A549 (cell line): Measurements from ENCODE around the gene SLC25A10. TPM values are rescaled to one million over a fixed set of nuclear protein-coding genes. Genes with fewer than 3 reads are reported as not detected.

Experiments used
- ATAC-seq, 2 experiments: fragments of 200-7000 bp in 1 of 2; fragments of >200 bp in 1 of 2; cut with Nextera tagmentation in 1 of 2; cut with Tn5 transposase in 1 of 2; 3 replicates each; pipeline versions ENCODE4 v1.8.0 to v1.9.1; 2018 to 2020; ENCODE audit warnings: mild to moderate bottlenecking in 1 of 2, moderate library complexity in 1 of 2
- CTCF ChIA-PET: fragments of 300-600 bp; sonication (Branson Sonifier 250); formaldehyde crosslinking; extraction: SDS; loops from one replicate; lab custom pipeline; 2021; ENCODE audit warnings: antibody characterized with exemption, inconsistent platforms; lab: Yijun Ruan, JAX
- POLR2A ChIA-PET: fragments of 350-600 bp; formaldehyde crosslinking; extraction: SDS; loops from one replicate; lab custom pipeline; 2021; ENCODE audit warnings: antibody characterized with exemption, inconsistent platforms; lab: Yijun Ruan, JAX
- DNase-seq, 2 experiments: peaks; one replicate each; pipeline versions ENCODE4 v3.0.0 to v3.0.0-alpha.2; 2011 to 2016; ENCODE audit warnings: low read depth in 1 of 2, low spot score in 1 of 2
- FAIRE-seq: peaks from 2 replicates; lab custom pipeline; 2011; peaks lifted over from hg19 to GRCh38; lab: Jason Lieb, UNC
- H3K27ac ChIP-seq, 2 experiments: fragments of >200 bp; sonication (Bioruptor Twin); formaldehyde crosslinking; 3 replicates each; pipeline ENCODE4 v1.5.1; 2016 to 2017
- H3K4me1 ChIP-seq: fragments of >200 bp; sonication (Bioruptor Twin); formaldehyde crosslinking; 3 replicates; pipeline ENCODE4 v1.6.1; 2016
- H3K4me2 ChIP-seq: fragments of >200 bp; sonication (Bioruptor Twin); formaldehyde crosslinking; 3 replicates; pipeline ENCODE4 v1.6.1; 2016
- H3K4me3 ChIP-seq: fragments of >200 bp; sonication (Bioruptor Twin); formaldehyde crosslinking; 3 replicates; pipeline ENCODE4 v1.5.1; 2016
- H3K9me3 ChIP-seq: fragments of >200 bp; sonication (Bioruptor Twin); formaldehyde crosslinking; 3 replicates; pipeline ENCODE4 v1.6.1; 2016
- CBX2 ChIP-seq: fragments of 200-600 bp; sonication (generic); IDR thresholded peaks from 2 replicates; pipeline ENCODE4 v1.6.1; 2016; ENCODE audit warnings: low read depth, mild to moderate bottlenecking, borderline replicate concordance
- CBX8 ChIP-seq: fragments of 200-600 bp; sonication (generic); IDR thresholded peaks from 2 replicates; pipeline ENCODE4 v1.6.1; 2016
- EHF ChIP-seq: fragments of 250-450 bp; sonication (Bioruptor Pico); IDR thresholded peaks from 2 replicates; pipeline ENCODE4 v1.5.0; 2020; ENCODE audit warnings: mild to moderate bottlenecking
- HOXB13 ChIP-seq: fragments of 250-450 bp; sonication (Bioruptor Pico); IDR thresholded peaks from 2 replicates; pipeline ENCODE4 v1.5.0; 2020; ENCODE audit warnings: low read depth, mild to moderate bottlenecking, moderate library complexity
- HOXB5 ChIP-seq: fragments of 250-450 bp; sonication (Bioruptor Pico); IDR thresholded peaks from 2 replicates; pipeline ENCODE4 v1.5.0; 2020; ENCODE audit warnings: mild to moderate bottlenecking, moderate library complexity
- JUNB ChIP-seq: fragments of >200 bp; sonication (Bioruptor Twin); formaldehyde crosslinking; IDR thresholded peaks from 2 replicates; pipeline ENCODE4 v1.6.1; 2016
- NFE2L2 ChIP-seq: fragments of 150-350 bp; conservative IDR thresholded peaks from 2 replicates; pipeline ENCODE4 v1.6.1; 2014; ENCODE audit warnings: low read length
- NPAS2 ChIP-seq: fragments of 250-450 bp; sonication (Bioruptor Pico); IDR thresholded peaks from 2 replicates; pipeline ENCODE4 v1.8.0; 2022; ENCODE audit warnings: mild to moderate bottlenecking, moderate library complexity, borderline replicate concordance
- RFX5 ChIP-seq: fragments of 450-650 bp; IDR thresholded peaks from 2 replicates; pipeline ENCODE4 v1.7.1; 2014; ENCODE audit warnings: antibody characterized with exemption, mild to moderate bottlenecking, moderate library complexity
- SREBF2 ChIP-seq: fragments of 450-650 bp; IDR thresholded peaks from 2 replicates; pipeline ENCODE4 v1.6.1; 2014; ENCODE audit warnings: mild to moderate bottlenecking, moderate library complexity
- WGBS: methylation state at CpG from one replicate; pipeline ENCODE4 v1.1.6; 2017; ENCODE audit errors: missing lambda C conversion rate; 5-methylcytosine and 5-hydroxymethylcytosine counted together
- polyA plus RNA-seq, 4 experiments: library from polyadenylated mRNA; depleted of rRNA in 3 of 4; stranded (reverse); fragments of >200 nt; fragmentation: RNase III in 1 of 4; extraction: RNeasy Plus Mini Kit Qiagen cat#74134 plus additional on column Dnase treatment in 1 of 4; gene quantifications; 2 replicates in 3 of 4; 3 replicates in 1 of 4; pipeline ENCODE4 v1.2.3, GENCODE V29; 2011 to 2017
- TF ChIP-seq, protein P1 (sequence below): fragments of >200 bp; sonication (Bioruptor Twin); formaldehyde crosslinking; IDR thresholded peaks from 3 replicates; pipeline ENCODE4 v1.5.1; 2016
- TF ChIP-seq, protein P2 (sequence below): fragments of >200 bp; sonication (Bioruptor Twin); formaldehyde crosslinking; IDR thresholded peaks from 3 replicates; pipeline ENCODE4 v1.6.1; 2016
- TF ChIP-seq, protein P3 (sequence below): fragments of 150-350 bp; IDR thresholded peaks from 2 replicates; pipeline ENCODE4 v1.6.1; 2014; ENCODE audit warnings: low read depth, mild to moderate bottlenecking, low read length

The SLC25A10 gene
- polyA plus RNA-seq, 2 of the 4 experiments (the other 2 are of a cell fraction): 20.0 to 47.0 TPM

DNA sequence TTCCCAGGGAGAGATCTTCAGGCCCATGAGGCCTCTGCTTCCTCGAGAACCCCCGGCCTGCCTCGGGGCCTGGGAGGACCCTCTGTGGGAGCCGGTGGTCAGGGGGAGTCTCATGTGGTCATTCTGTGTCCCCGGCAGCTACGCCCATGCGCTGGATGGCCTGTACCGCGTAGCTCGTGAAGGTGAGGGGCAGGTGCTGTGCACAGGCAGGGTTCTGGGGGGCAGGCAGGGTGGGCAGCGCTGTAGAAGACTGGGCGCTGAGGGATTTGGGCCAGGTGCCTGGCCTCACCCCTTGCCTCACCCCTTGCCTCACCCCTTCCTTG, 4.6 kb downstream of the SLC25A10 start:
- no peak overlapping the region for H3K4me2 ChIP-seq
- WGBS: 99% methylated on average over 10 of the region's 12 CpGs
- no peak overlapping the region for H3K4me3 ChIP-seq
- CTCF ChIA-PET: interaction anchor here (1.0 to 4.6 kb wide), 3 partner anchors 15 to 19 kb away, joined by 3 to 24 read pairs (median 5); no protein-coding TSS in a partner anchor
- H3K27ac ChIP-seq: no peak overlapping the region
- POLR2A ChIA-PET: interaction anchor here (0.9 to 1.0 kb wide), 2 partner anchors 144 to 150 kb away, joined by 3 read pairs; partner anchors contain the start of gene P4HB
- H3K4me1 ChIP-seq: peaks cover 12% of the 10 kb centered on the region
- FAIRE-seq: no peak
- DNase-seq: no peak
- H3K9me3 ChIP-seq: no peaks in the 10 kb centered on the region
- TF ChIP-seq HOXB5 (CRISPR knock-in tag): no peak
- TF ChIP-seq CBX2: no peak
- no peak for TF ChIP-seq NFE2L2
- no peak for TF ChIP-seq RFX5
- no peak for TF ChIP-seq HOXB13
- ATAC-seq: no peak

DNA sequence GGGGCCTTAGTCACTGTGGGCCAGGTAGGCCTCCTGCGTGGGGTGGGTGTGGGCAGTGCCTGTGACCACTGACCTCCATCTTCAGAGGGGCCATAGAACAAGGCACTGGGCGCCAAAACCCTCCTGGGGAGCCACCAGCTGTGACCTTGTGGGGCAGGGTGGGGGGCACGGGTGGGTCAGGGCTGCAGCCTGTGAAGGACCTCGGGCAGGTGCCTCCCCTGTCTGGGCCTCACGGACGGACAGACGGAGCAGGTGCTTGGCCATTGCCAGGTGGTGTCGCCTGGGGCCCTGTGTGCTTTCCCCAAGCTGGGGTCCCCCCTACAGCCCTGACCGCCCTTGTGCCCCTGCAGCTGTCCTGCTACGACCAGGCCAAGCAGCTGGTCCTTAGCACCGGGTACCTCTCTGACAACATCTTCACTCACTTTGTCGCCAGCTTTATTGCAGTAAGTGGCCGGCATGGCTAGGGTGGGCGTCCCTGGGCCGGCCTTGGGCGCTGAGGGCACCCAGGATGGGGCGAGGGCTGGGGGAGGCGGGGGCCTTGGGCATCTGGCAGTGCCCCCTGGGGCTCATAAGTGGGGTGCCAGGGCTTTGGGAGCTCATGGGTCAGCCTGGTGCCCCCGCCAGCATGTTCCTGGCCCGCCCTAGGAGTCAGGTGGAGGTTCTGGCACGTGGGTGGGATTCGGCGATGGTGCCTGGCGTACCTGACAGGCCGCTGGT, 5.1 kb downstream of the SLC25A10 start:
- TF ChIP-seq JUNB: no peak
- TF ChIP-seq CBX2: no peak
- TF ChIP-seq, protein P1, sequence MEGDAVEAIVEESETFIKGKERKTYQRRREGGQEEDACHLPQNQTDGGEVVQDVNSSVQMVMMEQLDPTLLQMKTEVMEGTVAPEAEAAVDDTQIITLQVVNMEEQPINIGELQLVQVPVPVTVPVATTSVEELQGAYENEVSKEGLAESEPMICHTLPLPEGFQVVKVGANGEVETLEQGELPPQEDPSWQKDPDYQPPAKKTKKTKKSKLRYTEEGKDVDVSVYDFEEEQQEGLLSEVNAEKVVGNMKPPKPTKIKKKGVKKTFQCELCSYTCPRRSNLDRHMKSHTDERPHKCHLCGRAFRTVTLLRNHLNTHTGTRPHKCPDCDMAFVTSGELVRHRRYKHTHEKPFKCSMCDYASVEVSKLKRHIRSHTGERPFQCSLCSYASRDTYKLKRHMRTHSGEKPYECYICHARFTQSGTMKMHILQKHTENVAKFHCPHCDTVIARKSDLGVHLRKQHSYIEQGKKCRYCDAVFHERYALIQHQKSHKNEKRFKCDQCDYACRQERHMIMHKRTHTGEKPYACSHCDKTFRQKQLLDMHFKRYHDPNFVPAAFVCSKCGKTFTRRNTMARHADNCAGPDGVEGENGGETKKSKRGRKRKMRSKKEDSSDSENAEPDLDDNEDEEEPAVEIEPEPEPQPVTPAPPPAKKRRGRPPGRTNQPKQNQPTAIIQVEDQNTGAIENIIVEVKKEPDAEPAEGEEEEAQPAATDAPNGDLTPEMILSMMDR: no peak
- no peak for TF ChIP-seq SREBF2
- no peak for TF ChIP-seq CBX8
- TF ChIP-seq, protein P2, sequence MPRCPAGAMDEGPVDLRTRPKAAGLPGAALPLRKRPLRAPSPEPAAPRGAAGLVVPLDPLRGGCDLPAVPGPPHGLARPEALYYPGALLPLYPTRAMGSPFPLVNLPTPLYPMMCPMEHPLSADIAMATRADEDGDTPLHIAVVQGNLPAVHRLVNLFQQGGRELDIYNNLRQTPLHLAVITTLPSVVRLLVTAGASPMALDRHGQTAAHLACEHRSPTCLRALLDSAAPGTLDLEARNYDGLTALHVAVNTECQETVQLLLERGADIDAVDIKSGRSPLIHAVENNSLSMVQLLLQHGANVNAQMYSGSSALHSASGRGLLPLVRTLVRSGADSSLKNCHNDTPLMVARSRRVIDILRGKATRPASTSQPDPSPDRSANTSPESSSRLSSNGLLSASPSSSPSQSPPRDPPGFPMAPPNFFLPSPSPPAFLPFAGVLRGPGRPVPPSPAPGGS: no peak
- TF ChIP-seq, protein P3, sequence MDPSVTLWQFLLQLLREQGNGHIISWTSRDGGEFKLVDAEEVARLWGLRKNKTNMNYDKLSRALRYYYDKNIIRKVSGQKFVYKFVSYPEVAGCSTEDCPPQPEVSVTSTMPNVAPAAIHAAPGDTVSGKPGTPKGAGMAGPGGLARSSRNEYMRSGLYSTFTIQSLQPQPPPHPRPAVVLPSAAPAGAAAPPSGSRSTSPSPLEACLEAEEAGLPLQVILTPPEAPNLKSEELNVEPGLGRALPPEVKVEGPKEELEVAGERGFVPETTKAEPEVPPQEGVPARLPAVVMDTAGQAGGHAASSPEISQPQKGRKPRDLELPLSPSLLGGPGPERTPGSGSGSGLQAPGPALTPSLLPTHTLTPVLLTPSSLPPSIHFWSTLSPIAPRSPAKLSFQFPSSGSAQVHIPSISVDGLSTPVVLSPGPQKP: no peak
- DNase-seq (no peak), ATAC-seq (no peak), FAIRE-seq (no peak)
- Histone ChIP-seq H3K4me3 (no peak overlapping the region), H3K27ac (no peak overlapping the region), H3K9me3 (no peaks in the 10 kb centered on the region), H3K4me1 (peaks cover 13% of the 10 kb centered on the region), H3K4me2 (no peak overlapping the region)
- ChIA-PET CTCF (no interaction called here), POLR2A (interaction anchor here (0.5 to 0.9 kb wide), 2 partner anchors 114 to 150 kb away, joined by 3 to 5 read pairs; no protein-coding TSS in a partner anchor)
- WGBS: 96% methylated on average over 14 of the region's 25 CpGs

DNA sequence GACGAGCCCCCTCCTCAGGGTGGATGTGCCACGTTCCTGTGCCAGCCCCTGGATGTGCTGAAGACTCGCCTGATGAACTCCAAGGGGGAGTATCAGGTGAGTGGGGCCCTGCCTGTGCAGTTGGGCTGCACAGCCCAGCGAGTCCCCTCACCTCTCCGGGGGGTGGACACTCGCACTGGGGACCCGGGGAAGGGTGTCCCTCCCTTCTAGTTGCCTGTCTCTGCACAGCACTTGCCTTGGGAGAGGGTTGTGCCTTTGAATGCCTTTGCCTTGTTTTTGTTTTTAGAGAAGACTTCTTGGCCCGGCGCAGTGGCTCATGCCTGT, 5.6 kb downstream of the SLC25A10 start:
- H3K27ac ChIP-seq: no peak overlapping the region
- H3K4me2 ChIP-seq: no peak overlapping the region
- CTCF ChIA-PET: interaction anchor here (1.2 kb wide), 1 partner anchor 17 kb away, joined by 4 read pairs; no protein-coding TSS in a partner anchor
- DNase-seq: no peak
- no peak for FAIRE-seq
- POLR2A ChIA-PET: interaction anchor here (0.5 to 0.9 kb wide), 2 partner anchors 113 to 149 kb away, joined by 3 to 5 read pairs; no protein-coding TSS in a partner anchor
- H3K4me1 ChIP-seq: peaks cover 18% of the 10 kb centered on the region
- no peak for ATAC-seq
- no peaks in the 10 kb centered on the region for H3K9me3 ChIP-seq
- WGBS: 92% methylated on average over 9 of the region's 9 CpGs
- TF ChIP-seq HOXB13 (no peak), EHF (CRISPR knock-in tag) (no peak)
- TF ChIP-seq, all 56 proteins: peak for 0
- H3K4me3 ChIP-seq: no peak overlapping the region

DNA sequence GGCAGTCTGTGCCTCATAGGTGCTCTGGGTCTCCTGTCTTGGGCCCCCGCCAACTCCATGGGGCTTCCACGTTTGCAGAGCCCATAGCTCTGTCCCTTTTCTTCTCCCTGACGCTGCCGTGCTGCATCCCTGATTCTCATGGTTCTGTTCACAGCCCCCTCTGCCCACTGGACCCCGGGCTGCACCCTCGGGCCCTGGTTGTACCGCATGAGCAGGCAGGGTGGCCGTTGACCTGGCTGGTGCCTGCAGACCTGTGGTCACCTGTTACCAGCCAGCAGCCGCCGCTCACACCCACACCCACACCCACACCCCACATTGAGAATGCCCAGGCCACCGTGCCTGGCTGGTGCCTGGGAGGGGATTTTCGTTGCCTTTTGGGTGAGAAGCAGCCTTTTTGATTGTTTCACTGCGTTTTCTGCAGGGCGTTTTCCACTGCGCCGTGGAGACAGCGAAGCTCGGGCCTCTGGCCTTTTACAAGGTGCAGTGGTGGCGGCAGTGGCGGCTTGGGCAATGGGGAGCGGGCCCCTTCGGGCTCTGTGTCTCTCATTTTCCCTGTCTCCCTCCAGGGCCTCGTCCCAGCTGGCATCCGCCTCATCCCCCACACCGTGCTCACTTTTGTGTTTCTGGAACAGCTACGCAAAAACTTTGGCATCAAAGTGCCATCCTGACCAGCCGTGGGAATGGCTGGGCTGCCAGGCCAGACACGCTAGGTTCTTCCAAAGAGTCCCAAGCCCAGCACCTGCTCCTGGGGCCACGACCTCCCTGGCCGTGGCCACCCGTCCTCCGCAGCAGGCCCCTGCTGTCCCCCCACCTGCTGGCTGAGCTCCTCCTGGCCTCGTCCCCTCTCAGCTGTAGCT, 7.6 kb downstream of the SLC25A10 start:
- no peak overlapping the region for H3K27ac ChIP-seq
- H3K4me2 ChIP-seq: no peak overlapping the region
- H3K4me1 ChIP-seq: peaks cover 19% of the 10 kb centered on the region
- H3K9me3 ChIP-seq: no peaks in the 10 kb centered on the region
- POLR2A ChIA-PET: no interaction called here
- 88% methylated on average over 33 of the region's 33 CpGs for WGBS
- no peak for TF ChIP-seq NPAS2 (CRISPR knock-in tag)
- ATAC-seq: no peak
- H3K4me3 ChIP-seq: no peak overlapping the region
- DNase-seq: no peak
- CTCF ChIA-PET: interaction anchor here (0.6 to 7.7 kb wide), 6 partner anchors 9 to 395 kb away, joined by 3 to 55 read pairs (median 3); no protein-coding TSS in a partner anchor
- FAIRE-seq: no peak
